Upper lobe of left lung (tissue), 6 donors: Measurements from ENCODE around the gene GSTO2. TPM values are rescaled to one million over a fixed set of nuclear protein-coding genes. Genes with fewer than 3 reads are reported as not detected.

ENCODE experiments used
- ATAC-seq, 2 donors: fragments of 200-7000 bp; cut with Tn5 transposase; one replicate each; pipeline ENCODE4 v1.9.1; 2022; ENCODE audit warnings: mild to moderate bottlenecking in 2 of 2, moderate library complexity in 2 of 2; ENCODE audit not compliant: low FRiP score in 2 of 2
- DNase-seq, 2 donors: peaks; one replicate each; pipeline ENCODE4 v3.0.0-alpha.2; 2019 to 2020
- H3K27ac ChIP-seq, 4 donors: fragments of 200-600 bp; sonication (generic); one replicate each; pipeline ENCODE4 v1.5.1; 2016 to 2019
- H3K27me3 ChIP-seq, 4 donors: fragments of 200-600 bp; sonication (generic); one replicate each; pipeline ENCODE4 v1.5.1; 2017 to 2019
- H3K36me3 ChIP-seq, 4 donors: fragments of 200-600 bp; sonication (generic); one replicate each; pipeline ENCODE4 v1.5.1; 2016 to 2019
- H3K4me1 ChIP-seq, 4 donors: fragments of 200-600 bp; sonication (generic); one replicate each; pipeline ENCODE4 v1.5.1; 2018 to 2019
- H3K4me3 ChIP-seq, 4 donors: fragments of 200-600 bp; sonication (generic); one replicate each; pipeline ENCODE4 v1.5.1; 2017 to 2019; ENCODE audit warnings: mild to moderate bottlenecking in 2 of 4, moderate library complexity in 1 of 4
- H3K9me3 ChIP-seq, 4 donors: fragments of 200-600 bp; sonication (generic); one replicate each; pipeline ENCODE4 v1.5.1; 2018 to 2019
- EP300 ChIP-seq, 4 donors: sonication (generic); formaldehyde crosslinking; IDR thresholded peaks; one replicate each; pipeline ENCODE4 v1.5.1; 2017; ENCODE audit warnings: antibody characterized with exemption in 4 of 4, control low read depth in 2 of 4
- POLR2A ChIP-seq, 4 donors: fragments of 450-650 bp; IDR thresholded peaks; one replicate each; pipeline ENCODE4 v1.5.1; 2016 to 2017; ENCODE audit warnings: antibody characterized with exemption in 4 of 4, mild to moderate bottlenecking in 2 of 4
- POLR2AphosphoS5 ChIP-seq, 2 donors: sonication (generic); formaldehyde crosslinking; IDR thresholded peaks; one replicate each; pipeline ENCODE4 v1.5.1; 2017; ENCODE audit warnings: antibody characterized with exemption in 2 of 2
- WGBS, 2 donors: methylation state at CpG; one replicate each; pipeline ENCODE4 v1.1.5; 2017 to 2018; 5-methylcytosine and 5-hydroxymethylcytosine counted together
- total RNA-seq, 6 donors: library from RNA; depleted of rRNA in 4 of 6; stranded (reverse); fragments of >200 nt in 4 of 6; gene quantifications; one replicate each; pipeline versions ENCODE4 v1.1.0 to v1.2.1, GENCODE V29; 2016 to 2021
- TF ChIP-seq, protein P1 (sequence below), 6 experiments: fragments of 450-650 bp in 4 of 6; fragments of 200-600 bp in 2 of 6; sonication (generic) in 2 of 6; IDR thresholded peaks; one replicate each; pipeline ENCODE4 v1.5.1; 2016 to 2019; ENCODE audit warnings: antibody characterized with exemption in 6 of 6
- donor health status: DM: no; HTN: no; CAD: no; lungs with moderate emphysema.
- donor health status: DM: no; HTN: yes; CAD: no; lungs with severe emphysema.

Gene GSTO2
- total RNA-seq, 6 donors from 2014 or later = 2.8 to 11.2 (median 7.8) TPM

DNA sequence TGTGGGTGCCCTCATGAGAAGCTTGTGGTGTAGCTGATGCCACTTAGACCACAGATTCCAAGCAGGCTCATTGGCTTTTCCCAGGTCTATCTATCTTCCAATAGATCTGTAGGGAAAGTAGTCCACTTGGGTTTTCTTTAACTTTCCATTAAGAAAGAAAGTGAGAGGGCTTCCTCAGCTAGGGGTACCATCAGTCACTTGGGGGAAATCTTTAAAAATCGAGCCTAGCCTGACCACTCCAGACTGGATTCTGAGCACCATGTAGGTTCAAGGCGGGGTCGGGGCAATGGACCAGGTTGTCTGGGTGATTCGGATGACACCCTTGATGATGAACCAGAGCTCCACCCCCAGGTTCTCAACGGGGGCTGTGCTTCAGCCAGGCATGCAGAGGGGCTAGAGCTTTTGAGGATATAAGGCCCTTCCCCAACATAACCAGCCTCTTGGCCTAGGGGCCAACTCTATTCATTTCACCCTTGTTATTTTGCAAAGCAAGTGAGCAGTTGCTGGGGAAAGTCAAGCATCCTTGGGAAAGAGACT lies 42.3 kb downstream of the GSTO2 start:
- Histone ChIP-seq H3K27ac (peak overlapping the region in 2 of 4 donors; percentile 31 to 39), H3K27me3 (no peaks in the 10 kb centered on the region), H3K36me3 (peaks cover 19 to 76% (median 46%) of the 10 kb centered on the region in 4 donors), H3K9me3 (no peaks in the 10 kb centered on the region), H3K4me1 (peaks cover 3 to 56% (median 24%) of the 10 kb centered on the region in 4 donors), H3K4me3 (no peak overlapping the region)
- 83 to 85% methylated on average over 4 to 5 of the region's 5 CpGs for WGBS, 2 donors
- no peak for ATAC-seq
- TF ChIP-seq EP300 (IDR thresholded peaks at IDR 0.05) (no peak), POLR2A (IDR thresholded peaks at IDR 0.05) (no peak), POLR2AphosphoS5 (IDR thresholded peaks at IDR 0.05) (no peak)
- TF ChIP-seq, protein P1, sequence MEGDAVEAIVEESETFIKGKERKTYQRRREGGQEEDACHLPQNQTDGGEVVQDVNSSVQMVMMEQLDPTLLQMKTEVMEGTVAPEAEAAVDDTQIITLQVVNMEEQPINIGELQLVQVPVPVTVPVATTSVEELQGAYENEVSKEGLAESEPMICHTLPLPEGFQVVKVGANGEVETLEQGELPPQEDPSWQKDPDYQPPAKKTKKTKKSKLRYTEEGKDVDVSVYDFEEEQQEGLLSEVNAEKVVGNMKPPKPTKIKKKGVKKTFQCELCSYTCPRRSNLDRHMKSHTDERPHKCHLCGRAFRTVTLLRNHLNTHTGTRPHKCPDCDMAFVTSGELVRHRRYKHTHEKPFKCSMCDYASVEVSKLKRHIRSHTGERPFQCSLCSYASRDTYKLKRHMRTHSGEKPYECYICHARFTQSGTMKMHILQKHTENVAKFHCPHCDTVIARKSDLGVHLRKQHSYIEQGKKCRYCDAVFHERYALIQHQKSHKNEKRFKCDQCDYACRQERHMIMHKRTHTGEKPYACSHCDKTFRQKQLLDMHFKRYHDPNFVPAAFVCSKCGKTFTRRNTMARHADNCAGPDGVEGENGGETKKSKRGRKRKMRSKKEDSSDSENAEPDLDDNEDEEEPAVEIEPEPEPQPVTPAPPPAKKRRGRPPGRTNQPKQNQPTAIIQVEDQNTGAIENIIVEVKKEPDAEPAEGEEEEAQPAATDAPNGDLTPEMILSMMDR (IDR thresholded peaks at IDR 0.05) = no peak
- DNase-seq = no peak

DNA sequence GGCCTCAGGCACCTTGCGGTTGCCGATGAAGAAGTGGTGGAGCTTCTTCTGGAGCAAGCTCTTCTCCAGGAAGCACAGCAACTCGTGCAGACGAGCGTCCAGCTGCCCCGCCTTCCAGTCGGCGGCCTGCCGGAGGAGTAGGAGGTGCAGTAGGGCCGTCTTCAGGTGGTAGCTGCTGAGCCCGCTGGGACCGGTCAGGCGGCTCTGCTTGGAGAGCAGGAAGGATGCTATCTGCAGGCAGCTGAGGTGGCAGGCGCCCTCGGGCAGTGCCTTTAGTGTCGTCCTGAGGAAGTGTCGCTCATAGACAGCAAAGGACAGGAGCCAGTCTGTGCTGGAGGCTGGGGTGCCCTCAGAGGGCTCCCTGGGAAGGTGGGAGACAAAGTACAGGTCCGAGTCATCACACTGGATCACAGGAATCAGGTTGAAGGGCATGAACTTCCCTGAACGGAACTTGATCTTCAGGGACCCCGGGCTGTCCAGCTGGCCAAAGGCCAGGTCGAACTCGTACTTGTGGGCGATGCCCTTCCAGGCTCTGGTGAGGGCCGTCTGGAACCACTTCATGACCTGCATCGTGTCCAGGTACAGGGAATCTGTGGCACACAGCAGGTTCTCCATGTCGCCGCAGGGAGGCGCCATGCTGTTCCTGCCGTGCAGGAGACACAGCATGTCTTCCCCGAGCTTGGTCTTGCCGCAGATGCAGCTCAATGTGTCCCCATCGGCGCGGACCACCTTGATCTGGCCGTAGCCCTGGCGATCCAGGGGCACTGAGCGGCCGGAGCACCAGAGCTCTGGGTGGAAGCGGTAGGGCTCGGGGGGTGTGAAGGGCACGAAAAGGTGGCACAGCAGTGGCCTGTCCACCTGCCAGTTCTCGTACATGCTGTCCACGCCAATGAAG lies 45.9 kb downstream of the GSTO2 start:
- Histone ChIP-seq H3K9me3 (no peaks in the 10 kb centered on the region), H3K27me3 (no peaks in the 10 kb centered on the region), H3K4me3 (no peak overlapping the region), H3K36me3 (peaks cover 19 to 62% (median 46%) of the 10 kb centered on the region in 4 donors), H3K4me1 (peaks cover 39 to 81% (median 56%) of the 10 kb centered on the region in 4 donors), H3K27ac (no peak overlapping the region)
- WGBS, 2 donors = 92 to 93% methylated on average over 18 to 43 of the region's 43 CpGs
- ATAC-seq = no peak
- TF ChIP-seq POLR2A (IDR thresholded peaks at IDR 0.05) = no peak
- TF ChIP-seq, protein P1 (IDR thresholded peaks at IDR 0.05) = no peak
- TF ChIP-seq EP300 (IDR thresholded peaks at IDR 0.05) = no peak
- no peak for TF ChIP-seq POLR2AphosphoS5 (IDR thresholded peaks at IDR 0.05)
- peak in 1 of 2 donors; percentile 79 for DNase-seq

DNA sequence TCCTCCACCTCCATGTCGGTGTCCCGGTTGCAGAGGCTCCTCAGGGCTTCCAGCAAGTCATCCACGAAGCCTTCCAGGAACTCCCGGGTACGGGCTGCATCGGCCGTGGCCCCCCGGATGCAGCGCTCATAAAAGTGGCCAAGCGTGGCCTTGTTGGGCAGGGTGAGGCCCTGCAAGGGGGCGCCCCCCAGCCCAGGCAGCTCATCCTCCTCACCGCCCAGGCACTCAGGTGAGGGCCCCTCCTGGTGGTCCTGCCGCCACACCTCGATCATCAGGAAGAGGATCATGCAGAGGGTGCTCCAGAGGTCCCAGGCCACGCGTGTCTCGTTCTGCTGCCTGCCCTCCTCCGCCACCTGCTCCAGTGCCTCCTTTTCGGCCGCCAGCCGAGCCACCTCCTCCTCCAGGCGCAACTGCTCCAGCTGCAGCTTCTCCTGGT lies 46.5 kb downstream of the GSTO2 start:
- Histone ChIP-seq H3K36me3 (peaks cover 19 to 58% (median 46%) of the 10 kb centered on the region in 4 donors), H3K4me1 (peaks cover 43 to 82% (median 56%) of the 10 kb centered on the region in 4 donors)
- peak in 1 of 2 donors; percentile 75 for DNase-seq

GRCh38 chr10:104316321-104317099 lies 47.5 kb downstream of the GSTO2 start:
- ATAC-seq (no peak), DNase-seq (no peak)
- WGBS, 2 donors = 88 to 93% methylated on average over 9 of the region's 9 CpGs
- Histone ChIP-seq H3K27ac (peak overlapping the region in 3 of 4 donors; percentile 40 to 50 (median 46)), H3K4me3 (no peak overlapping the region), H3K9me3 (no peaks in the 10 kb centered on the region), H3K27me3 (no peaks in the 10 kb centered on the region), H3K36me3 (peaks cover 19 to 48% (median 41%) of the 10 kb centered on the region in 4 donors), H3K4me1 (peaks cover 52 to 83% (median 63%) of the 10 kb centered on the region in 4 donors)
- TF ChIP-seq POLR2AphosphoS5 (IDR thresholded peaks at IDR 0.05) (no peak), POLR2A (IDR thresholded peaks at IDR 0.05) (no peak), EP300 (IDR thresholded peaks at IDR 0.05) (no peak)
- TF ChIP-seq, protein P1 (IDR thresholded peaks at IDR 0.05) = no peak

More for the DNA sequence above, 46.5 kb downstream of the GSTO2 start:
- Histone ChIP-seq H3K27ac (no peak overlapping the region), H3K4me3 (no peak overlapping the region), H3K9me3 (no peaks in the 10 kb centered on the region), H3K27me3 (no peaks in the 10 kb centered on the region)
- no peak for ATAC-seq
- TF ChIP-seq POLR2AphosphoS5 (IDR thresholded peaks at IDR 0.05) = no peak
- TF ChIP-seq EP300 (IDR thresholded peaks at IDR 0.05) = no peak
- TF ChIP-seq, protein P1 (IDR thresholded peaks at IDR 0.05) = no peak
- TF ChIP-seq POLR2A (IDR thresholded peaks at IDR 0.05) = no peak
- 97 to 100% methylated on average over 16 to 22 of the region's 22 CpGs for WGBS, 2 donors
